Endothelial cell of umbilical vein (primary cell): ENCODE measurements around the gene DNAH11. TPM values are rescaled to one million over a fixed set of nuclear protein-coding genes. Genes with fewer than 3 reads are reported as not detected.

Experiments
- BruUV-seq: library from RNA; stranded (reverse); fragments of 400-500 nt; replicated peaks from 2 replicates; lab custom pipeline; 2021; lab: Mats Ljungman, UMichigan
- CTCF ChIA-PET: fragments of 300-600, 350-600 bp; sonication (Branson Sonifier 250); formaldehyde crosslinking; loops from one replicate; lab custom pipeline; 2021; ENCODE audit warnings: antibody characterized with exemption, inconsistent platforms; lab: Charles Lee
- POLR2A ChIA-PET: fragments of 300-600, 350-600 bp; sonication (Branson Sonifier 250); formaldehyde crosslinking; loops from one replicate; lab custom pipeline; 2021; ENCODE audit warnings: antibody characterized with exemption, inconsistent platforms; lab: Charles Lee
- DNase-seq: peaks from one replicate; pipeline ENCODE4 v3.0.0-alpha.2; 2011; ENCODE audit warnings: low read depth, low spot score
- FAIRE-seq: peaks from 2 replicates; lab custom pipeline; 2011; peaks lifted over from hg19 to GRCh38; lab: Jason Lieb, UNC
- H2AFZ ChIP-seq: 2 replicates; pipeline ENCODE4 v1.6.0; 2012; ENCODE audit warnings: low read depth, low read length, control low read depth, inconsistent platforms
- H3K27ac ChIP-seq: 2 replicates; pipeline ENCODE4 v1.5.1; 2011; ENCODE audit warnings: low read depth, mild to moderate bottlenecking, control low read depth, low read length, moderate library complexity; ENCODE audit not compliant: insufficient read depth
- H3K27me3 ChIP-seq, 2 experiments: 2 replicates each; pipeline versions ENCODE4 v1.6.0 to v1.6.1; 2011; ENCODE audit warnings: low read length in 2 of 2, mixed read lengths in 1 of 2; ENCODE audit not compliant: control insufficient read depth in 2 of 2, insufficient read depth in 2 of 2
- H3K36me3 ChIP-seq, 2 experiments: 2 replicates in 1 of 2; 3 replicates in 1 of 2; pipeline ENCODE4 v1.5.1; 2011; ENCODE audit warnings: low read length in 2 of 2, mild to moderate bottlenecking in 1 of 2, moderate library complexity in 1 of 2; ENCODE audit not compliant: control insufficient read depth in 2 of 2, insufficient read depth in 2 of 2; ENCODE audit errors: extremely low read depth in 1 of 2
- H3K4me1 ChIP-seq: 3 replicates; pipeline ENCODE4 v1.5.1; 2011; ENCODE audit warnings: mild to moderate bottlenecking, low read length; ENCODE audit not compliant: control insufficient read depth, insufficient read depth; ENCODE audit errors: extremely low read depth
- H3K4me2 ChIP-seq: 2 replicates; pipeline ENCODE4 v1.6.1; 2011; ENCODE audit warnings: low read length, control low read depth, mixed read lengths; ENCODE audit not compliant: insufficient read depth
- H3K4me3 ChIP-seq, 3 experiments: fragments of 200-600 bp in 1 of 3; sonication (generic), shearing (Covaris generic) in 1 of 3; replicated peaks in 1 of 3; 2 replicates each; pipeline ENCODE4 v1.5.1; 2011 to 2016; ENCODE audit warnings: control low read depth in 3 of 3, low read length in 3 of 3, mild to moderate bottlenecking in 2 of 3, inconsistent platforms in 1 of 3, low read depth in 1 of 3, moderate library complexity in 1 of 3; ENCODE audit not compliant: insufficient read depth in 1 of 3
- H3K79me2 ChIP-seq: 2 replicates; pipeline ENCODE4 v1.6.0; 2012; ENCODE audit warnings: low read length, inconsistent platforms; ENCODE audit not compliant: control insufficient read depth, insufficient read depth
- H3K9ac ChIP-seq: replicated peaks from 2 replicates; pipeline ENCODE3; 2011; ENCODE audit warnings: low read length, control low read depth; ENCODE audit not compliant: insufficient read depth; ENCODE audit errors: extremely low read depth
- H3K9me1 ChIP-seq: replicated peaks from 3 replicates; pipeline ENCODE4 v1.6.0; 2011; ENCODE audit warnings: mild to moderate bottlenecking, low read length; ENCODE audit not compliant: control insufficient read depth, insufficient read depth; ENCODE audit errors: extremely low read depth
- H3K9me3 ChIP-seq: replicated peaks from 2 replicates; pipeline ENCODE4 v1.5.1; 2012; ENCODE audit warnings: low read length, inconsistent platforms; ENCODE audit not compliant: control insufficient read depth, insufficient read depth
- H4K20me1 ChIP-seq: replicated peaks from 2 replicates; pipeline ENCODE3; 2011; ENCODE audit warnings: mild to moderate bottlenecking, low read length; ENCODE audit not compliant: control insufficient read depth, insufficient read depth; ENCODE audit errors: extremely low read depth
- CTCF ChIP-seq, 2 donors: IDR thresholded peaks; 1 replicate in 1 of 2; 2 replicates in 1 of 2; pipeline ENCODE4 v1.5.1; 2011; ENCODE audit warnings: low read length in 2 of 2, mild to moderate bottlenecking in 2 of 2, moderate library complexity in 2 of 2, control low read depth in 1 of 2, inconsistent platforms in 1 of 2, low read depth in 1 of 2; ENCODE audit not compliant: insufficient read depth in 1 of 2; ENCODE audit errors: extremely low read depth in 1 of 2
- EZH2 ChIP-seq: IDR thresholded peaks from 2 replicates; pipeline ENCODE4 v1.6.1; 2012; ENCODE audit warnings: borderline replicate concordance, low read depth, mild to moderate bottlenecking, moderate library complexity, low read length, inconsistent platforms; ENCODE audit not compliant: severe bottlenecking
- FOS ChIP-seq: IDR thresholded peaks from 2 replicates; pipeline ENCODE4 v1.6.1; 2011; ENCODE audit warnings: mild to moderate bottlenecking, low read length, moderate library complexity, borderline replicate concordance; ENCODE audit not compliant: insufficient read depth
- GATA2 ChIP-seq: IDR thresholded peaks from 2 replicates; pipeline ENCODE4 v1.7.0; 2011; ENCODE audit warnings: low read depth, mild to moderate bottlenecking, moderate library complexity, mixed read lengths, low read length; ENCODE audit not compliant: insufficient read length, insufficient read depth
- JUN ChIP-seq: IDR thresholded peaks from 2 replicates; pipeline ENCODE4 v1.6.1; 2011; ENCODE audit warnings: borderline replicate concordance, low read depth; ENCODE audit not compliant: insufficient read length, insufficient read depth
- MAX ChIP-seq: IDR thresholded peaks from 2 replicates; pipeline ENCODE4 v1.6.1; 2011; ENCODE audit not compliant: insufficient read depth, insufficient read length
- MYC ChIP-seq: IDR thresholded peaks from one replicate; pipeline ENCODE4 v1.6.1; 2011; ENCODE audit warnings: mild to moderate bottlenecking, low read depth, low read length
- POLR2A ChIP-seq: IDR thresholded peaks from 2 replicates; pipeline ENCODE4 v1.6.1; 2012; ENCODE audit warnings: low read depth, mild to moderate bottlenecking, control low read depth, low read length
- POLR2AphosphoS5 ChIP-seq: IDR thresholded peaks from 2 replicates; pipeline ENCODE4 v1.6.1; 2012; ENCODE audit warnings: low read depth, mild to moderate bottlenecking, control low read depth, low read length, moderate library complexity; ENCODE audit not compliant: insufficient read depth
- dilution Hi-C: fragments of 300-500 bp; cut with MboI; formaldehyde crosslinking; loops from one replicate; pipeline ENCODE4 v1.15.0; 2019; ENCODE audit warnings: low sequenced_read_pairs; ENCODE audit not compliant: extremely low pct_ligation_motif_present
- intact Hi-C: fragments of 100-400 bp; cut with micrococcal nuclease; formaldehyde crosslinking; loops from one replicate; pipeline ENCODE4 v1.10.0; 2022
- polyA plus RNA-seq, 4 experiments: library from polyadenylated mRNA; depleted of rRNA in 3 of 4; stranded (reverse) in 3 of 4; unstranded in 1 of 4; fragments of >200 nt; gene quantifications; 2 replicates each; pipeline versions ENCODE4 v1.2.1 to v1.2.3, GENCODE V29; 2011 to 2012; ENCODE audit warnings: missing spikeins in 1 of 4
- total RNA-seq: library from RNA; stranded (reverse); gene quantifications from 2 replicates; pipeline ENCODE4 v1.2.3, GENCODE V29; 2021

The DNAH11 gene
- total and polyA plus RNA-seq, 2 donors (not counting 3 experiments of a cell fraction or from before 2014, with no cell fraction given), result 0.69 to 0.91 TPM

- Histone ChIP-seq H3K9me3 (no peaks in the 10 kb centered on the region), H3K9me1 (no peaks in the 10 kb centered on the region), H3K36me3 (no peaks in the 10 kb centered on the region), H4K20me1 (no peaks in the 10 kb centered on the region), H3K4me3 (no peak overlapping the region), H3K79me2 (peaks cover 83% of the 10 kb centered on the region), H3K27me3 (no peaks in the 10 kb centered on the region), H3K27ac (peak overlapping the region; percentile 56), H3K9ac (peak overlapping the region; percentile 21), H2AFZ (peak overlapping the region; percentile 59), H3K4me1 (peaks cover 24% of the 10 kb centered on the region), H3K4me2 (peak overlapping the region; percentile 34)
- peak; percentile 87 for DNase-seq
- POLR2A ChIA-PET, result interaction anchor here (1.0 kb wide), 1 partner anchor 21 kb away, joined by 5 read pairs; no protein-coding TSS in a partner anchor
- dilution Hi-C loops, result no loop called here
- CTCF ChIA-PET, result interaction anchor here (0.7 to 1.5 kb wide), 6 partner anchors 16 to 1619 kb away, joined by 3 to 8 read pairs (median 4); partner anchors contain the start of gene CDCA7L
- BruUV-seq, result no TSS peak
- FAIRE-seq, result peak; percentile 71
- intact Hi-C loops, result loop anchor here (1.0 kb wide), 2 partner anchors 11 to 16 kb away; no protein-coding TSS in a partner anchor
- TF ChIP-seq POLR2A, result no peak
Observed at GRCh38 chr7:21923658-21924057, 380.8 kb downstream of the DNAH11 start.

DNA sequence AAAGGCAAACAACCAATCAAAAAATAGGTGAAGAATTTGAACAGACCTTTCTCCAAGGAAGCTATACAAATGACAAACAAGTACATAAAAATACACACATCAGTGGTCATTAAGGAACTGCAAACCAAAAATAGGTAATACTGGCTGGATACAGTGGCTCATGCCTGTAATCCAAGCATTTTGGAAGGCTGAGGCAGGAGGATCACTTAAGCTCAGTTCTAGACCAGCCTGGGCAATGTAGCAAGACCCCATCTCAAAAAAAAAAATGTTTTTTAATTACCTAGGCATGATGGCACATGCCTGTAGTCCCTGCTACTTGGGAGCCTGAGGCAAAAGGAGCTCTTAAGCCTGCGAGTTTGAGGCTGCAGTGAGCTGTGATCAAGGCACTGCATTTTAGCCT, 383.6 kb downstream of the DNAH11 start:
- dilution Hi-C loops, result no loop called here

More for the DNA sequence above, 383.6 kb downstream of the DNAH11 start:
- Histone ChIP-seq H3K4me1 (peaks cover 24% of the 10 kb centered on the region), H3K79me2 (peaks cover 76% of the 10 kb centered on the region), H3K9ac (no peak overlapping the region), H3K9me1 (no peaks in the 10 kb centered on the region), H3K4me2 (no peak overlapping the region), H2AFZ (no peak overlapping the region), H3K27ac (no peak overlapping the region), H3K36me3 (no peaks in the 10 kb centered on the region), H3K4me3 (no peak overlapping the region), H4K20me1 (no peaks in the 10 kb centered on the region), H3K9me3 (no peaks in the 10 kb centered on the region), H3K27me3 (no peaks in the 10 kb centered on the region)
- ChIA-PET CTCF (interaction anchor here (1.1 to 1.3 kb wide), 2 partner anchors 13 to 19 kb away, joined by 3 to 5 read pairs; no protein-coding TSS in a partner anchor), POLR2A (no interaction called here)
- intact Hi-C loops, result no loop called here
- DNase-seq, result no peak
- no peak for FAIRE-seq
- TF ChIP-seq JUN (no peak), MAX (no peak), FOS (no peak), MYC (no peak), POLR2A (no peak), GATA2 (no peak), POLR2AphosphoS5 (no peak), CTCF (IDR thresholded peaks at IDR 0.05; ENCODE audit: extremely low read depth in 1 of 2, insufficient read depth in 1 of 2, low read depth in 1 of 2, low read length in 2 of 2) (no peak), EZH2 (no peak)
- no TSS peak for BruUV-seq
